Fibroblast of skin of scalp (primary cell): ENCODE measurements around the gene MED27.

Experiments
- DNase-seq: peaks from one replicate; pipeline ENCODE4 v3.0.0-alpha.2; 2013

The MED27 gene

GRCh38 chr9:131831380-131832165 is 248.1 kb downstream of the MED27 start:
- DNase-seq = no peak

GRCh38 chr9:131827821-131828369 is 251.8 kb downstream of the MED27 start:
- DNase-seq = no peak

- no peak for DNase-seq
Observed at GRCh38 chr9:131826966-131827525, 252.6 kb downstream of the MED27 start.

- DNase-seq = no peak
Observed at GRCh38 chr9:131826053-131826452, 253.6 kb downstream of the MED27 start.

- no peak for DNase-seq
Observed at GRCh38 chr9:131824953-131825495, 254.6 kb downstream of the MED27 start.

- no peak for DNase-seq
Observed at GRCh38 chr9:131824155-131824594, 255.5 kb downstream of the MED27 start.

GRCh38 chr9:131823701-131824146 is 255.9 kb downstream of the MED27 start:
- DNase-seq = no peak

GRCh38 chr9:131818089-131818488 is 261.6 kb downstream of the MED27 start:
- no peak for DNase-seq

GRCh38 chr9:131817627-131818026 is 262.0 kb downstream of the MED27 start:
- no peak for DNase-seq

GRCh38 chr9:131817073-131817472 is 262.6 kb downstream of the MED27 start:
- no peak for DNase-seq

GRCh38 chr9:131815970-131816873 is 263.4 kb downstream of the MED27 start:
- DNase-seq = no peak

- DNase-seq = no peak
Observed at GRCh38 chr9:131814707-131815106, 265.0 kb downstream of the MED27 start.

- no peak for DNase-seq
Observed at GRCh38 chr9:131813116-131813515, 266.6 kb downstream of the MED27 start.

GRCh38 chr9:131812116-131812790 is 267.4 kb downstream of the MED27 start:
- DNase-seq = no peak

GRCh38 chr9:131811405-131811804 is 268.3 kb downstream of the MED27 start:
- no peak for DNase-seq

- DNase-seq = no peak
Observed at GRCh38 chr9:131810351-131811170, 269.1 kb downstream of the MED27 start.
